ENCODE data around the gene TCTN2. TPM values are rescaled to one million over a fixed set of nuclear protein-coding genes. Genes with fewer than 3 reads are reported as not detected.

Gene TCTN2
- polyA plus RNA-seq, 4 donors = 0.22 to 7.2 (median 2.0) TPM

GRCh38 chr12:123648401-123648800 lies 22.5 kb upstream of the TCTN2 start:
- H3K27ac ChIP-seq (ENCODE audit: low read depth in 1 of 3, low read length in 2 of 3) = no peak overlapping the region
- no peaks in the 10 kb centered on the region for H3K4me1 ChIP-seq (ENCODE audit: control insufficient read depth in 3 of 3, insufficient read depth in 2 of 3, low read depth in 1 of 3, low read length in 2 of 3)
- peaks cover 10 to 45% (median 12%) of the 10 kb centered on the region in 3 donors for H3K36me3 ChIP-seq (ENCODE audit: control insufficient read depth in 3 of 3, insufficient read depth in 2 of 3, low read depth in 1 of 3, low read length in 3 of 3)
- WGBS, 3 donors = 95 to 96% (median 95%) methylated on average over 5 of the region's 5 CpGs
- DNase-seq = no peak
- FAIRE-seq = no peak
- H3K4me3 ChIP-seq (ENCODE audit: low read depth in 1 of 3, low read length in 3 of 3) = no peak overlapping the region
- no peaks in the 10 kb centered on the region for H3K27me3 ChIP-seq (ENCODE audit: control insufficient read depth in 3 of 3, insufficient read depth in 3 of 3, low read length in 3 of 3)
- no peaks in the 10 kb centered on the region for H3K9me3 ChIP-seq (ENCODE audit: control insufficient read depth in 2 of 2, insufficient read depth in 1 of 2, low read depth in 1 of 2, low read length in 1 of 2)

GRCh38 chr12:123654129-123654701 lies 16.7 kb upstream of the TCTN2 start:
- Histone ChIP-seq H3K36me3 (ENCODE audit: control insufficient read depth in 3 of 3, insufficient read depth in 2 of 3, low read depth in 1 of 3, low read length in 3 of 3) (peaks cover 6 to 36% (median 8%) of the 10 kb centered on the region in 3 donors), H3K27ac (ENCODE audit: low read depth in 1 of 3, low read length in 2 of 3) (no peak overlapping the region), H3K27me3 (ENCODE audit: control insufficient read depth in 3 of 3, insufficient read depth in 3 of 3, low read length in 3 of 3) (no peaks in the 10 kb centered on the region), H3K4me3 (ENCODE audit: low read depth in 1 of 3, low read length in 3 of 3) (no peak overlapping the region), H3K9me3 (ENCODE audit: control insufficient read depth in 2 of 2, insufficient read depth in 1 of 2, low read depth in 1 of 2, low read length in 1 of 2) (no peaks in the 10 kb centered on the region), H3K4me1 (ENCODE audit: control insufficient read depth in 3 of 3, insufficient read depth in 2 of 3, low read depth in 1 of 3, low read length in 2 of 3) (no peaks in the 10 kb centered on the region)
- FAIRE-seq (no peak), DNase-seq (no peak)
- 90 to 95% (median 95%) methylated on average over 4 of the region's 4 CpGs for WGBS, 3 donors

- Histone ChIP-seq H3K9me3 (ENCODE audit: control insufficient read depth in 2 of 2, insufficient read depth in 1 of 2, low read depth in 1 of 2, low read length in 1 of 2) (no peaks in the 10 kb centered on the region), H3K36me3 (ENCODE audit: control insufficient read depth in 3 of 3, insufficient read depth in 2 of 3, low read depth in 1 of 3, low read length in 3 of 3) (peaks cover 3 to 32% (median 8%) of the 10 kb centered on the region in 3 donors), H3K4me3 (ENCODE audit: low read depth in 1 of 3, low read length in 3 of 3) (no peak overlapping the region), H3K27ac (ENCODE audit: low read depth in 1 of 3, low read length in 2 of 3) (no peak overlapping the region), H3K27me3 (ENCODE audit: control insufficient read depth in 3 of 3, insufficient read depth in 3 of 3, low read length in 3 of 3) (no peaks in the 10 kb centered on the region), H3K4me1 (ENCODE audit: control insufficient read depth in 3 of 3, insufficient read depth in 2 of 3, low read depth in 1 of 3, low read length in 2 of 3) (no peaks in the 10 kb centered on the region)
- DNase-seq (no peak), FAIRE-seq (no peak)
- WGBS, 3 donors = 86 to 91% (median 86%) methylated on average over 5 of the region's 5 CpGs
These were observed 15.5 kb upstream of the TCTN2 start for GRCh38 chr12:123655420-123655819.

DNA sequence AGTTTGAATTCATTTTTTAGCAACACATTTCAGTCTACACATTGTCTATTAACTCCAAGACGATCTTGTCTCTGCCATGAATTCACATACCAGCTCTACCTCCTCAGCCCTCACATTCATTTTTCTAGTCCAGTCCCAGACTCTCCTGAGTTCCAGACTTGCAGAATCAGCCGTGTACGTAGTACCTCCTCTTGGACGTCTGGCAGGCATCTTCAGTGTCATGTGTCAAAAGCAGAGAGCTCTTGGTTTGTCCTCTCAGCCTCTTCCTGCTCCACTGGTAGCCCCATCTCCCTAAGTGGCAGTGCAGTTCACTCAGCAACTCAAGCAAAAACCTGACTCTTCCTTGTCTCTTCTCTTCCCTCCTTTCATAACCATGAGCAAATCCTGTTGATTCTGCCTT lies 14.5 kb upstream of the TCTN2 start:
- Histone ChIP-seq H3K9me3 (ENCODE audit: control insufficient read depth in 2 of 2, insufficient read depth in 1 of 2, low read depth in 1 of 2, low read length in 1 of 2) (no peaks in the 10 kb centered on the region), H3K27ac (ENCODE audit: low read depth in 1 of 3, low read length in 2 of 3) (no peak overlapping the region), H3K4me3 (ENCODE audit: low read depth in 1 of 3, low read length in 3 of 3) (no peak overlapping the region), H3K36me3 (ENCODE audit: control insufficient read depth in 3 of 3, insufficient read depth in 2 of 3, low read depth in 1 of 3, low read length in 3 of 3) (peaks cover under 1 to 31% (median 8%) of the 10 kb centered on the region in 3 donors), H3K27me3 (ENCODE audit: control insufficient read depth in 3 of 3, insufficient read depth in 3 of 3, low read length in 3 of 3) (no peaks in the 10 kb centered on the region), H3K4me1 (ENCODE audit: control insufficient read depth in 3 of 3, insufficient read depth in 2 of 3, low read depth in 1 of 3, low read length in 2 of 3) (no peaks in the 10 kb centered on the region)
- WGBS, 3 donors = 80 to 91% (median 91%) methylated on average over 4 of the region's 4 CpGs
- FAIRE-seq (no peak), DNase-seq (no peak)

DNA sequence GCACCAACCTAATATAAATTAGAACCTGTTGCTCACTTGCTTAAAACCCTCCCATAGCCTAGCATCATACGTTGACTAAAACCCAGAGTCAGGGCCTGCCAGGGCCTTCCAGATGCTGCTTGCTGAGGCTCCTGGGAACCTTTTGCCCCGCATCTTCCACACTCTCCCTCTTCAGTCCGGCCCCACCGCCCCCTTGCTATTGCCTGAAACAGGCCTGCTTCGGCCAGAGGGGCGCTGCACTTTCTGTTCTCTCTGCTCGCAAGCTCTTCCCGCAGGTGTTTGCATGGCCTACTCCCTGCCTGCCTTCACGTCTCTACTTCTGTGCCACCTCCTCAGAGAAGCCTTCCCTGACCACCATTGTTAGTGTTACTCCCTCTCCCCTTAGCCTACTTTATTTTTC lies 13.7 kb upstream of the TCTN2 start:
- FAIRE-seq = no peak
- no peak overlapping the region for H3K27ac ChIP-seq (ENCODE audit: low read depth in 1 of 3, low read length in 2 of 3)
- no peak for DNase-seq
- H3K27me3 ChIP-seq (ENCODE audit: control insufficient read depth in 3 of 3, insufficient read depth in 3 of 3, low read length in 3 of 3) = no peaks in the 10 kb centered on the region
- no peaks in the 10 kb centered on the region for H3K9me3 ChIP-seq (ENCODE audit: control insufficient read depth in 2 of 2, insufficient read depth in 1 of 2, low read depth in 1 of 2, low read length in 1 of 2)
- H3K4me1 ChIP-seq (ENCODE audit: control insufficient read depth in 3 of 3, insufficient read depth in 2 of 3, low read depth in 1 of 3, low read length in 2 of 3) = no peaks in the 10 kb centered on the region
- peaks cover 0 to 33% (median 6%) of the 10 kb centered on the region in 3 donors for H3K36me3 ChIP-seq (ENCODE audit: control insufficient read depth in 3 of 3, insufficient read depth in 2 of 3, low read depth in 1 of 3, low read length in 3 of 3)
- no peak overlapping the region for H3K4me3 ChIP-seq (ENCODE audit: low read depth in 1 of 3, low read length in 3 of 3)
- 93 to 97% (median 94%) methylated on average over 9 of the region's 9 CpGs for WGBS, 3 donors

- Histone ChIP-seq H3K27me3 (ENCODE audit: control insufficient read depth in 3 of 3, insufficient read depth in 3 of 3, low read length in 3 of 3) (no peaks in the 10 kb centered on the region), H3K4me3 (ENCODE audit: low read depth in 1 of 3, low read length in 3 of 3) (no peak overlapping the region), H3K27ac (ENCODE audit: low read depth in 1 of 3, low read length in 2 of 3) (no peak overlapping the region), H3K36me3 (ENCODE audit: control insufficient read depth in 3 of 3, insufficient read depth in 2 of 3, low read depth in 1 of 3, low read length in 3 of 3) (peaks cover 0 to 38% (median 4%) of the 10 kb centered on the region in 3 donors), H3K4me1 (ENCODE audit: control insufficient read depth in 3 of 3, insufficient read depth in 2 of 3, low read depth in 1 of 3, low read length in 2 of 3) (no peaks in the 10 kb centered on the region), H3K9me3 (ENCODE audit: control insufficient read depth in 2 of 2, insufficient read depth in 1 of 2, low read depth in 1 of 2, low read length in 1 of 2) (no peaks in the 10 kb centered on the region)
- no peak for FAIRE-seq
- WGBS, 3 donors = 68 to 90% (median 79%) methylated on average over 5 of the region's 5 CpGs
- DNase-seq = no peak
These were observed 10.8 kb upstream of the TCTN2 start for GRCh38 chr12:123659996-123660727.

DNA sequence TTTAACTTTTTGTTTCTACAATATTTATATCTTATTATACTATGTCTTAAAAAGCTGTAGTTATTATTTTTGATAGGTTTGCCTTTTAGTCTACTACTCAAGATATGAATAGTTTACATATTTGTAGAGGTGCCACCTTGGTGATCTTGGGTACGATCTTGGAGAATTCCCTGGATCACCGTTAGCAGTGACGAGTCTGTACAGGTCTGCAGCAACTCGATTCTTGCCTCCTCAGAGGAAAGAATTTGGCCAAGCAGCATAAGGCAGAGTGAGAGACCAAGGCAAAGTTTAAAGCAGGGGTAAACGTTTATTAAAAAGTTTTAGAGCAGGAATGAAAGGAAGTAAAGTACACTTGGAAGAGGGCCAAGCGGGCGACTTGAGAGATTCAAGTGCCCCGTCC lies 3.1 kb upstream of the TCTN2 start:
- H3K4me1 ChIP-seq (ENCODE audit: control insufficient read depth in 3 of 3, insufficient read depth in 2 of 3, low read depth in 1 of 3, low read length in 2 of 3) = peaks cover 0 to 3% (median 0%) of the 10 kb centered on the region in 3 donors
- DNase-seq (no peak), FAIRE-seq (no peak)
- no peaks in the 10 kb centered on the region for H3K27me3 ChIP-seq (ENCODE audit: control insufficient read depth in 3 of 3, insufficient read depth in 3 of 3, low read length in 3 of 3)
- H3K27ac ChIP-seq (ENCODE audit: low read depth in 1 of 3, low read length in 2 of 3) = no peak overlapping the region
- H3K4me3 ChIP-seq (ENCODE audit: low read depth in 1 of 3, low read length in 3 of 3) = no peak overlapping the region
- WGBS, 3 donors = 76 to 81% (median 81%) methylated on average over 8 of the region's 8 CpGs
- peaks cover 0 to 4% (median 0%) of the 10 kb centered on the region in 3 donors for H3K36me3 ChIP-seq (ENCODE audit: control insufficient read depth in 3 of 3, insufficient read depth in 2 of 3, low read depth in 1 of 3, low read length in 3 of 3)
- H3K9me3 ChIP-seq (ENCODE audit: control insufficient read depth in 2 of 2, insufficient read depth in 1 of 2, low read depth in 1 of 2, low read length in 1 of 2) = peaks cover 0 to 3% of the 10 kb centered on the region in 2 donors

DNA sequence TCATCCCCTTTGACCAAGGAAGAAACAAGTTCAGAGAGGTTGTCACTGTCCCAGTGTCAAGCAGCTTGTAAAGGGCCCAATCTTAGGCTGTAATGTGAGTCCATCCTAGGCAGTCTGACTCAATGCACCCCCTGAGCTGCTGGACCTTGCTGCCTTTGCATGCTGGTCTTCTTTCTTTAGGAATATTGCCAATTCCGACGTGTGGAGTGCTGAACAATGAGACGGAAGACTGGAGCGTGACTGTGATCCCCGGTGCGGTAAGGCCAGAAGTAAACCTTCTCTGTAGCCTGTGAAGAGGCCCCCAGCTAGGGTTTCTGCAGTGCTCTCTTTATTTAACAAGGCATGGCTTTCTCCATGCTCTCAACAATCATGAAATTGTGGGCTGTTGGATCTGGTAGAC lies 963 bp downstream of the TCTN2 start:
- peaks cover 0 to 20% (median 0%) of the 10 kb centered on the region in 3 donors for H3K36me3 ChIP-seq (ENCODE audit: control insufficient read depth in 3 of 3, insufficient read depth in 2 of 3, low read depth in 1 of 3, low read length in 3 of 3)
- DNase-seq = no peak
- H3K4me3 ChIP-seq (ENCODE audit: low read depth in 1 of 3, low read length in 3 of 3) = peak overlapping the region in 1 of 3 donors; percentile 69
- WGBS, 3 donors = 76 to 79% (median 78%) methylated on average over 6 of the region's 6 CpGs
- H3K27me3 ChIP-seq (ENCODE audit: control insufficient read depth in 3 of 3, insufficient read depth in 3 of 3, low read length in 3 of 3) = no peaks in the 10 kb centered on the region
- H3K4me1 ChIP-seq (ENCODE audit: control insufficient read depth in 3 of 3, insufficient read depth in 2 of 3, low read depth in 1 of 3, low read length in 2 of 3) = peaks cover 0 to 3% (median 0%) of the 10 kb centered on the region in 3 donors
- peaks cover 0 to 3% of the 10 kb centered on the region in 2 donors for H3K9me3 ChIP-seq (ENCODE audit: control insufficient read depth in 2 of 2, insufficient read depth in 1 of 2, low read depth in 1 of 2, low read length in 1 of 2)
- FAIRE-seq = no peak
- H3K27ac ChIP-seq (ENCODE audit: low read depth in 1 of 3, low read length in 2 of 3) = no peak overlapping the region

Measured in small intestine (tissue), 7 donors.